Muscle of arm (tissue), 12 donors: ENCODE results near the gene MINDY4. TPM values are rescaled to one million over a fixed set of nuclear protein-coding genes. Genes with fewer than 3 reads are reported as not detected.
A peak's percentile ranks its signal among the peaks of the same experiment; 100 is the strongest.

Experiments
- DNase-seq: peaks from one replicate; pipeline ENCODE4 v3.0.0-alpha.2; 2013
- polyA plus RNA-seq, 12 donors: library from polyadenylated mRNA; unstranded; fragments of 120-200 nt; gene quantifications; one replicate each; pipeline ENCODE4 v1.2.1, GENCODE V29; 2013; ENCODE audit not compliant: insufficient read length in 12 of 12

The MINDY4 gene
- polyA plus RNA-seq, 12 donors: 3.8 to 20.0 (median 5.3) TPM; not detected in 1

- DNase-seq: no peak
These were observed 142.8 kb downstream of the MINDY4 start for GRCh38 chr7:30913821-30914515.

GRCh38 chr7:30914596-30914995 lies 143.4 kb downstream of the MINDY4 start:
- DNase-seq: no peak

- no peak for DNase-seq
These were observed 143.9 kb downstream of the MINDY4 start for GRCh38 chr7:30915005-30915601.

- no peak for DNase-seq
These were observed 144.5 kb downstream of the MINDY4 start for GRCh38 chr7:30915751-30916150.

- DNase-seq: no peak
These were observed 145.0 kb downstream of the MINDY4 start for GRCh38 chr7:30916255-30916654.

- DNase-seq: no peak
These were observed 145.6 kb downstream of the MINDY4 start for GRCh38 chr7:30916767-30917166.

GRCh38 chr7:30917216-30917893 lies 146.1 kb downstream of the MINDY4 start:
- no peak for DNase-seq

- no peak for DNase-seq
These were observed 147.5 kb downstream of the MINDY4 start for GRCh38 chr7:30918676-30919075.

GRCh38 chr7:30920021-30920583 lies 148.9 kb downstream of the MINDY4 start:
- no peak for DNase-seq

GRCh38 chr7:30920584-30921539 lies 149.6 kb downstream of the MINDY4 start:
- DNase-seq: peak; percentile 50

- DNase-seq: no peak
These were observed 150.6 kb downstream of the MINDY4 start for GRCh38 chr7:30921540-30922401.

- DNase-seq: no peak
These were observed 151.4 kb downstream of the MINDY4 start for GRCh38 chr7:30922596-30922995.

- no peak for DNase-seq
These were observed 152.0 kb downstream of the MINDY4 start for GRCh38 chr7:30923009-30923773.

GRCh38 chr7:30923774-30924413 lies 152.7 kb downstream of the MINDY4 start:
- no peak for DNase-seq

- no peak for DNase-seq
These were observed 153.4 kb downstream of the MINDY4 start for GRCh38 chr7:30924624-30925023.

GRCh38 chr7:30925117-30925516 lies 153.9 kb downstream of the MINDY4 start:
- no peak for DNase-seq

GRCh38 chr7:30925913-30926312 lies 154.7 kb downstream of the MINDY4 start:
- DNase-seq: no peak

- no peak for DNase-seq
These were observed 155.1 kb downstream of the MINDY4 start for GRCh38 chr7:30926313-30926712.

GRCh38 chr7:30927040-30927439 lies 155.8 kb downstream of the MINDY4 start:
- DNase-seq: no peak
